Lung (tissue), 13 donors: Measurements from ENCODE around the gene POLL. TPM values are rescaled to one million over a fixed set of nuclear protein-coding genes. Genes with fewer than 3 reads are reported as not detected.

ENCODE experiments used
- ATAC-seq: fragments of 200-7000 bp; cut with Tn5 transposase; one replicate; pipeline ENCODE4 v1.9.1; 2020; ENCODE audit warnings: moderate number of reproducible peaks; ENCODE audit not compliant: insufficient read depth, low FRiP score
- DNase-seq, 3 donors: peaks; one replicate each; pipeline ENCODE4 v3.0.0-alpha.2; 2013 to 2017
- H3K27ac ChIP-seq, 2 donors: one replicate each; pipeline ENCODE4 v1.5.1; 2013; ENCODE audit warnings: mild to moderate bottlenecking in 2 of 2, moderate library complexity in 2 of 2, control low read depth in 1 of 2, inconsistent platforms in 1 of 2, low read depth in 1 of 2, low read length in 1 of 2
- H3K27me3 ChIP-seq, 3 donors: one replicate each; pipeline ENCODE4 v1.5.1; 2013; ENCODE audit warnings: low read length in 2 of 3; ENCODE audit not compliant: control insufficient read depth in 3 of 3, insufficient read depth in 3 of 3
- H3K36me3 ChIP-seq, 4 donors: one replicate each; pipeline ENCODE4 v1.5.1; 2013; ENCODE audit warnings: low read length in 4 of 4, mild to moderate bottlenecking in 1 of 4, moderate library complexity in 1 of 4; ENCODE audit not compliant: control insufficient read depth in 4 of 4, insufficient read depth in 4 of 4
- H3K4me1 ChIP-seq, 5 donors: one replicate each; pipeline ENCODE4 v1.5.1; 2013; ENCODE audit warnings: low read length in 5 of 5, mild to moderate bottlenecking in 2 of 5, moderate library complexity in 1 of 5; ENCODE audit not compliant: control insufficient read depth in 5 of 5, insufficient read depth in 5 of 5
- H3K4me3 ChIP-seq: one replicate; pipeline ENCODE4 v1.5.1; 2013; ENCODE audit warnings: mild to moderate bottlenecking, control low read depth, moderate library complexity
- H3K9ac ChIP-seq, 2 donors: one replicate each; pipeline ENCODE4 v1.5.1; 2013; ENCODE audit warnings: low read length in 2 of 2, control low read depth in 1 of 2; ENCODE audit not compliant: insufficient read depth in 1 of 2
- H3K9me3 ChIP-seq, 4 donors: one replicate each; pipeline ENCODE4 v1.5.1; 2013; ENCODE audit warnings: low read length in 3 of 4, mild to moderate bottlenecking in 1 of 4, moderate library complexity in 1 of 4; ENCODE audit not compliant: control insufficient read depth in 4 of 4, insufficient read depth in 3 of 4
- WGBS, 2 donors: extraction: QIAGEN DNeasy Blood & Tissue Kit; methylation state at CpG; one replicate each; pipeline ENCODE4 v1.1.7; 2013; 5-methylcytosine and 5-hydroxymethylcytosine counted together
- polyA plus RNA-seq, 2 donors: library from polyadenylated mRNA; stranded (reverse); fragments of 200-250 nt; gene quantifications; one replicate each; pipeline ENCODE4 v1.2.1, GENCODE V29; 2013
- small RNA-seq: library from RNA; depleted of rRNA; stranded (forward); fragments of <200 nt; gene quantifications from one replicate; pipeline ENCODE3, GENCODE V24; 2014; ENCODE audit warnings: low replicate concordance
- total RNA-seq, 2 donors: library from RNA; depleted of rRNA in 1 of 2; stranded (reverse); fragments of >200 nt in 1 of 2; gene quantifications; one replicate each; pipeline ENCODE4 v1.2.1, GENCODE V29; 2014 to 2021
- TF ChIP-seq, protein P1 (sequence below): IDR thresholded peaks from 2 replicates; pipeline ENCODE4 v1.5.1; 2012; ENCODE audit warnings: mild to moderate bottlenecking; ENCODE audit errors: control extremely low read depth, extremely low read depth
- donor health status: control.
- donor health status: control.
- donor health status: Bipolar disorder and iron deficiency.
- donor health status: healthy.
- donor health status: DM: yes; HTN: yes; CAD: no.

Gene POLL
- total and polyA plus RNA-seq, 4 donors, result 16.6 to 26.9 (median 25.0) TPM

DNA sequence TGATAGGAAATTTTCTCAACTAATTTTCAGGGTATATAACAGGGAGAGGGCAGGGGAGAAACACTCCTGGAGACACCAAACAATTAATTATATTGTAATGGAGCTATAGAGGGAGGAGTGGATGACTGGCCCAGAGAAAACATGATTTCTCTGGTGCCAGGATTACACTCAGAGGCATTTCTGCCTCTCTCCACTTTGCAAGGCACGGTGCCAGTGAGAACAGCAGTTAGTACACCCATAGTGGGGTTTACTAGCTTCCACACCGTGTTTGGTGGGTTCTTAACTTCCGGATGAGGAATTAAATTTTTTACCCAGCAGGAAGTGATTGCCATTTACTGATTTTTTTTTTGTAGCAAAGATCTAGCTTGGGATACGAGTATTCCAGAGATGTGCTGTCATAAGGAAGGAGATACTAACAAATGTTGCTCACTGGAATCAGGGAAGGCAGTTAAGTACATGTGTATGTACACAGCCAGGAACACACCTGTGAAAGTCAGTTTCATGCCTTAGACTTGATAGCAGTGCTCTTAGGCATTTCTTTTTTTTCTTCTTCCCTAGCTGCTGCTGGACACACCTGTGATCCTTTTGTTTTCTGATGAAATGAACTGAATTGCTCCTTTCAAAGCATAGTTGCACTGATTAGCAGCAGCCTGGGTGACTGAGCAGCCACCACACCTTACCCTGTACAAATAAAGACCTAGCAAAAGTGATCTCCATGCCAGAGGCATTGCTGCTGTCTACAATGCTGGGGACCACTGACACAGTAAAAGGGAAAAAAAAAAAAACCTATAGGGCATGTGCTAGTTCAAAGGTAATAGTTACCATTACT, 58.1 kb downstream of the POLL start:
- Histone ChIP-seq H3K9me3 (no peaks in the 10 kb centered on the region), H3K36me3 (peaks cover 4 to 15% (median 9%) of the 10 kb centered on the region in 4 donors), H3K4me1 (no peaks in the 10 kb centered on the region), H3K27ac (no peak overlapping the region), H3K4me3 (no peak overlapping the region), H3K9ac (no peak overlapping the region), H3K27me3 (no peaks in the 10 kb centered on the region)
- TF ChIP-seq, protein P1, sequence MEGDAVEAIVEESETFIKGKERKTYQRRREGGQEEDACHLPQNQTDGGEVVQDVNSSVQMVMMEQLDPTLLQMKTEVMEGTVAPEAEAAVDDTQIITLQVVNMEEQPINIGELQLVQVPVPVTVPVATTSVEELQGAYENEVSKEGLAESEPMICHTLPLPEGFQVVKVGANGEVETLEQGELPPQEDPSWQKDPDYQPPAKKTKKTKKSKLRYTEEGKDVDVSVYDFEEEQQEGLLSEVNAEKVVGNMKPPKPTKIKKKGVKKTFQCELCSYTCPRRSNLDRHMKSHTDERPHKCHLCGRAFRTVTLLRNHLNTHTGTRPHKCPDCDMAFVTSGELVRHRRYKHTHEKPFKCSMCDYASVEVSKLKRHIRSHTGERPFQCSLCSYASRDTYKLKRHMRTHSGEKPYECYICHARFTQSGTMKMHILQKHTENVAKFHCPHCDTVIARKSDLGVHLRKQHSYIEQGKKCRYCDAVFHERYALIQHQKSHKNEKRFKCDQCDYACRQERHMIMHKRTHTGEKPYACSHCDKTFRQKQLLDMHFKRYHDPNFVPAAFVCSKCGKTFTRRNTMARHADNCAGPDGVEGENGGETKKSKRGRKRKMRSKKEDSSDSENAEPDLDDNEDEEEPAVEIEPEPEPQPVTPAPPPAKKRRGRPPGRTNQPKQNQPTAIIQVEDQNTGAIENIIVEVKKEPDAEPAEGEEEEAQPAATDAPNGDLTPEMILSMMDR, result no peak
- ATAC-seq (no peak), DNase-seq (peak in 1 of 3 donors; percentile 1)
- WGBS, 2 donors, result 63 to 71% methylated on average over 4 of the region's 4 CpGs

DNA sequence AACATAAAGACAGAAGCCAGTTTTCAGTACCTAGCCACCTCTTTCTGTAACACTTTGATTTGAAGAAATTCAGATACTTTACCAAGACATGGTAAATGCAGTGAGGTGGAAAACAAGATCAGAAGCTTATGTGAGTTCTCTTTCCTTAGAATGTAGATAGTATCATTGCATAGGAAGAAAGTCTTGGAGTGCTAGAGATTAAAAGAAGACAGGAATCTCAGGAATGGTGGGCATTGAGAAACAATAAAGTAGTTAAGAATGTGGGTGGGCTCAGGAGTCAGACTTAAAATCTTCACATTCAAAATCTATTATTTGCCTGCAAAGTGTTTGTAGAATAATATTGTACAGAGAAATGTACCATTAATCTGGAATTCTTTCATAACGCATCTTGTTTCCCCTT, 58.9 kb downstream of the POLL start:
- ATAC-seq (no peak), DNase-seq (no peak)
- TF ChIP-seq, protein P1, result no peak
- no peak overlapping the region for H3K9ac ChIP-seq
- 73 to 88% methylated on average over 1 of the region's 1 CpG for WGBS, 2 donors
- H3K36me3 ChIP-seq, result peaks cover 2 to 15% (median 8%) of the 10 kb centered on the region in 4 donors
- H3K27ac ChIP-seq, result no peak overlapping the region
- no peaks in the 10 kb centered on the region for H3K9me3 ChIP-seq
- no peaks in the 10 kb centered on the region for H3K27me3 ChIP-seq
- no peak overlapping the region for H3K4me3 ChIP-seq
- H3K4me1 ChIP-seq, result no peaks in the 10 kb centered on the region

Small RNA genes lying within 50 kb of the gene (small RNA-seq; reads per million reads assigned to genes)
- gene MIR3158-1, result not detected
- not detected for gene RNU6-1165P

Other genes starting within 250 kb of the POLL start
- gene BTRC, start 234.1 kb downstream of the POLL start, total RNA-seq, result 10 to 100 TPM; 14.0 to 16.4 TPM
- gene BTRC, start 234.1 kb downstream of the POLL start, polyA plus RNA-seq, result 1 to 10 TPM; 3.1 to 4.7 TPM
- gene DPCD, start 64 bp upstream of the POLL start, total RNA-seq, result 10 to 100 TPM; 24.1 to 25.5 TPM
- gene DPCD, start 64 bp upstream of the POLL start, polyA plus RNA-seq, result 10 to 100 TPM; 26.4 to 31.8 TPM
- 10 to 100 TPM; 60.9 to 65.6 TPM for gene FBXW4, start 106.9 kb upstream of the POLL start, total RNA-seq
- gene FBXW4, start 106.9 kb upstream of the POLL start, polyA plus RNA-seq, result 10 to 100 TPM; 28.0 to 48.0 TPM
- gene FGF8, start 187.9 kb upstream of the POLL start, total RNA-seq, result not detected
- under 1 TPM in 1 of 2 donors, not detected in 1; 0.08 TPM for gene FGF8, start 187.9 kb upstream of the POLL start, polyA plus RNA-seq
- 10 to 100 TPM; 18.1 to 25.6 TPM for gene NPM3, start 195.2 kb upstream of the POLL start, total RNA-seq
- 10 to 100 TPM; 22.8 to 36.3 TPM for gene NPM3, start 195.2 kb upstream of the POLL start, polyA plus RNA-seq
- gene OGA, start 230.2 kb upstream of the POLL start, total RNA-seq, result 100 to 1,000 TPM in 1 of 2 donors, 10 to 100 TPM in 1; 89.3 to 362 TPM
- gene OGA, start 230.2 kb upstream of the POLL start, polyA plus RNA-seq, result 10 to 100 TPM; 45.7 to 50.1 TPM